ENCODE measurements around the gene UXS1. TPM values are rescaled to one million over a fixed set of nuclear protein-coding genes. Genes with fewer than 3 reads are reported as not detected.

Gene UXS1
- total and polyA plus RNA-seq, 2 of the 8 experiments (the other 6 are each of a cell fraction or from before 2014, with no cell fraction given), result 44.5 to 63.4 TPM

GRCh38 chr2:106163948-106164545 lies 30.1 kb downstream of the UXS1 start:
- Histone ChIP-seq H2BK15ac (ENCODE audit: low read length) (no peak overlapping the region), H4K8ac (ENCODE audit: extremely low read depth, insufficient read depth, low read length) (no peak overlapping the region), H3K23me2 (ENCODE audit: low read depth, low read length) (no peaks in the 10 kb centered on the region), H2BK12ac (ENCODE audit: low read depth, low read length) (no peak overlapping the region), H3K18ac (ENCODE audit: extremely low read depth, low read length) (no peak overlapping the region), H2BK120ac (replicated peaks; ENCODE audit: low read depth, low read length) (no peak overlapping the region), H2AK5ac (ENCODE audit: low read depth, low read length) (no peak overlapping the region), H3K56ac (replicated peaks; ENCODE audit: insufficient read length, low read depth, low read length) (no peak overlapping the region), H2BK5ac (ENCODE audit: low read depth, low read length) (no peak overlapping the region), H3K79me2 (ENCODE audit: control insufficient read depth in 1 of 2, insufficient read depth in 2 of 2, low read length in 2 of 2) (peaks cover 0 to 31% of the 10 kb centered on the region in 2 experiments; a peak in 3 of 4 replicates), H3K4me3 (ENCODE audit: extremely low read depth in 1 of 4, insufficient read depth in 2 of 4, low read depth in 3 of 4, low read length in 4 of 4) (no peak overlapping the region; a peak in 1 of 8 replicates), H3K14ac (ENCODE audit: insufficient read length) (no peak overlapping the region), H2BK20ac (ENCODE audit: low read length) (no peak overlapping the region), H4K20me1 (replicated peaks in 1 of 2; ENCODE audit: control insufficient read depth in 1 of 2, insufficient read depth in 2 of 2, low read length in 2 of 2) (peaks cover 3 to 9% of the 10 kb centered on the region in 2 experiments), H3K27ac (ENCODE audit: low read depth, low read length) (no peak overlapping the region), H3K27me3 (replicated peaks in 1 of 4; ENCODE audit: control insufficient read depth in 3 of 4, extremely low read depth in 1 of 4, insufficient read depth in 3 of 4, low read length in 3 of 4) (peaks cover 0 to 1% (median 0%) of the 10 kb centered on the region in 4 experiments; a peak in 1 of 7 replicates), H3K36me3 (ENCODE audit: control insufficient read depth in 2 of 4, insufficient read depth in 4 of 4, low read length in 3 of 4) (peaks cover 0 to 6% (median 5%) of the 10 kb centered on the region in 4 experiments; a peak in 4 of 8 replicates), H4K91ac (replicated peaks; ENCODE audit: insufficient read length, low read length) (no peak overlapping the region), H3K4me2 (ENCODE audit: insufficient read depth in 1 of 2, low read depth in 2 of 2, low read length in 2 of 2) (peak overlapping the region; percentile 32 to 74; a peak in 3 of 4 replicates), H3K9ac (replicated peaks in 1 of 4; ENCODE audit: extremely low read depth in 1 of 4, low read depth in 3 of 4, low read length in 3 of 4) (peak overlapping the region in 1 of 4 experiments; percentile 50; a peak in 1 of 7 replicates), H3K4ac (replicated peaks; ENCODE audit: insufficient read length, low read depth, low read length) (no peak overlapping the region), H3K9me3 (ENCODE audit: insufficient read depth in 2 of 2, low read depth in 1 of 2, low read length in 1 of 2) (no peaks in the 10 kb centered on the region), H2AFZ (ENCODE audit: low read length) (no peak overlapping the region), H3K23ac (ENCODE audit: insufficient read length) (no peak overlapping the region), H3K4me1 (replicated peaks in 1 of 4; ENCODE audit: control insufficient read depth in 3 of 4, insufficient read depth in 4 of 4, low read length in 3 of 4) (peaks cover 16 to 31% (median 18%) of the 10 kb centered on the region in 4 experiments; a peak in 6 of 7 replicates), H4K5ac (ENCODE audit: insufficient read length, low read depth, low read length) (no peak overlapping the region), H3K79me1 (ENCODE audit: low read depth, low read length) (no peaks in the 10 kb centered on the region; the same call in 1 of the 2 replicates)
- FAIRE-seq, result no peak
- CTCF ChIA-PET (ENCODE audit: partially characterized antibody), result interaction anchor here (0.9 to 1.4 kb wide), 5 partner anchors 10 to 109 kb away, joined by 3 to 11 read pairs (median 3); no protein-coding TSS in a partner anchor
- 55% methylated on average over 6 of the region's 6 CpGs; no CpG with 5 or more reads in 1 of the 2 experiments for WGBS, 2 experiments (ENCODE audit: extremely low coverage in 1 of 2, insufficient coverage in 1 of 2, insufficient read length in 1 of 2, insufficient replicate concordance in 2 of 2, low coverage in 1 of 2, low lambda C conversion rate in 2 of 2, missing lambda C conversion rate in 1 of 2)
- POLR2A ChIA-PET (ENCODE audit: partially characterized antibody), result interaction anchor here (1.4 kb wide), 1 partner anchor 16 kb away, joined by 4 read pairs; no protein-coding TSS in a partner anchor
- TF ChIP-seq TAF1 (IDR thresholded peaks at IDR 0.05; ENCODE audit: low read depth, low read length) (no peak), TCF12 (IDR thresholded peaks at IDR 0.05; ENCODE audit: low read depth, low read length) (no peak), NRF1 (IDR thresholded peaks at IDR 0.05; ENCODE audit: low read depth, low read length) (no peak), TEAD4 (IDR thresholded peaks at IDR 0.05; ENCODE audit: low read depth, low read length) (no peak), CHD2 (IDR thresholded peaks at IDR 0.05; ENCODE audit: low read length) (no peak), ATF2 (IDR thresholded peaks at IDR 0.05; ENCODE audit: low read length) (no peak)
- no peak for DNase-seq (ENCODE audit: low read depth in 1 of 2, low spot score in 2 of 2)

Data from H1 (cell line).